Neural cell (in vitro differentiated cells): ENCODE measurements around the gene ARMC9.

Experiments
- CTCF ChIP-seq: fragments of 450-650 bp; IDR thresholded peaks from 2 replicates; pipeline ENCODE4 v1.5.1; 2014; ENCODE audit warnings: antibody characterized with exemption, mild to moderate bottlenecking, moderate library complexity; ENCODE audit not compliant: poor library complexity, severe bottlenecking
- EP300 ChIP-seq: fragments of 450-650 bp; conservative IDR thresholded peaks from 2 replicates; pipeline ENCODE4 v1.6.1; 2014; ENCODE audit warnings: antibody characterized with exemption, mild to moderate bottlenecking, moderate library complexity; ENCODE audit not compliant: poor library complexity, severe bottlenecking
- RAD21 ChIP-seq: fragments of 450-650 bp; conservative IDR thresholded peaks from 2 replicates; pipeline ENCODE4 v1.6.1; 2014; ENCODE audit warnings: antibody characterized with exemption, mild to moderate bottlenecking, moderate library complexity
- REST ChIP-seq: IDR thresholded peaks from 2 replicates; pipeline ENCODE4 v1.6.1; 2012; ENCODE audit warnings: borderline replicate concordance
- SMC3 ChIP-seq: fragments of 450-650 bp; conservative IDR thresholded peaks from 2 replicates; pipeline ENCODE4 v1.6.1; 2014; ENCODE audit warnings: antibody characterized with exemption, mild to moderate bottlenecking, moderate library complexity; ENCODE audit not compliant: poor library complexity

GRCh38 chr2:231397928-231398294, 199.5 kb downstream of the ARMC9 start:
- TF ChIP-seq REST, result no peak
- no peak for TF ChIP-seq SMC3
- no peak for TF ChIP-seq CTCF
- TF ChIP-seq RAD21, result no peak
- no peak for TF ChIP-seq EP300
